HL-60/S4 (cell line): Measurements from ENCODE around the gene ABCC8.

Experiments used
- in situ Hi-C: fragments of 300-500 bp; cut with MboI; formaldehyde crosslinking; loops from 2 replicates; pipeline ENCODE4 v1.14.3; 2022; ENCODE audit warnings: low sequenced_read_pairs

The ABCC8 gene

GRCh38 chr11:17389957-17390649 is 86.5 kb downstream of the ABCC8 start:
- in situ Hi-C loops = loop anchor here (10.0 kb wide), 1 partner anchor 105 kb away; no protein-coding TSS in a partner anchor

DNA sequence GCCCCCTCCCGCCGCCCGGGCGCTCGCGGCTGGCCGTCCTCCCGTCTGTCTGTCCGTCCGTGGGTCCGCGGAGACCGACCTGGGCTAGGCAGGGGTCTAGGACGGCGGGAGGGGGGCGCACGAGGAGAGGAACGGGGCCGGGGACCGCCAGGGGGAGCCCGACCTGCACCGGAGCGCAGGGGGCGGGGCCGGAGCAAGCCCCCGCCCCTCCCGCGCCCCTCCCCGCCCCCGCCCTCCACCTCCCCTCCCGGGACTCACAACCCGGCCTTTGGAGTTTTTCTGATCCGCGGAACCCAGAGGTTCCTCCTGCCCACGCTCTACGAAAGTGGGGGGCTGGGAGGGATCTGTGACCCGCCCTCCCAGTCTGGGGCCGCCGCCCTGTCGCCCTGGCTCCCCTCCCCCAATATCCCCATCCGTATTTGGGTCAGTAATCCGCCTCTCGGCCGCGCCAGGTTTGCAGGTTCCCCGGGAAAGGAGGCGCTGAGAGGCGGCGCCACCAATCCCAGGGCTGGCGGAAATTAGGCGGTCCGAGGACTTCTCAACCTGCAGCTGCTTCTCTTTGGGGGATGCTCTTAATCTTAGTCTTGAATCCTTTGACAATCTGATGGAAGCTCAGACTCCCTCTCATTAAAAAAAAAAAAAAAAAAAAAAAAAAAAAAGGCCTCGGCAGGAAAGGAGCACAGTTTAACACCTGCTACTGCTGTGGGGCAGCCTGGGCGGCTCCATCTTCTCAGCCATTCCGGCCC is 87.3 kb downstream of the ABCC8 start:
- in situ Hi-C loops = no loop called here

GRCh38 chr11:17388609-17389210 is 87.9 kb downstream of the ABCC8 start, which contains the start of gene KCNJ11:
Gene KCNJ11 (minus strand): TSS chr11:17388659. CDS start chr11:17388091, 568 bp downstream.
- in situ Hi-C loops = no loop called here

GRCh38 chr11:17387811-17388210 is 88.8 kb downstream of the ABCC8 start:
- in situ Hi-C loops = no loop called here

- in situ Hi-C loops = no loop called here
Measured at GRCh38 chr11:17387254-17387653, 89.4 kb downstream of the ABCC8 start.

GRCh38 chr11:17386331-17387084 is 90.1 kb downstream of the ABCC8 start:
- in situ Hi-C loops = no loop called here

DNA sequence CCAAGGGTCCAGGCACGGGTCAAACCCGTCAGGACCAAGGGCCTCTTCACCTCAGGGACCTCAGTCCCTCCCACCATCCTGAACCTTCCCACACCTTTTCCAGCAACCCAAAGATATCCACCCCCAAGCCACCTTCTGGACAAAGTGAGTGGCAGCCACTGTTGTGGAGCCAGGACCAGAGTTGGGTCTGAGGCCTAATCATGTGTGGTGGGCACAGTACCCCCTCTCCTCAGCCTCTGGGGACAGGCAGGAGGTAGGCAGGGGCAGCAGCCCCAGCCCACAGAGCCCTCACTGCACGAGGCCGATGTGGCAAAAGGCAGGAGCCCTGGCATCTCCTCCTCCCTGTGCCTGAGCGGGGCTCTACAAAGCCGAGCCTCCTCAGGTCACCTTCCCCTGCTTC is 90.7 kb downstream of the ABCC8 start:
- in situ Hi-C loops = no loop called here

DNA sequence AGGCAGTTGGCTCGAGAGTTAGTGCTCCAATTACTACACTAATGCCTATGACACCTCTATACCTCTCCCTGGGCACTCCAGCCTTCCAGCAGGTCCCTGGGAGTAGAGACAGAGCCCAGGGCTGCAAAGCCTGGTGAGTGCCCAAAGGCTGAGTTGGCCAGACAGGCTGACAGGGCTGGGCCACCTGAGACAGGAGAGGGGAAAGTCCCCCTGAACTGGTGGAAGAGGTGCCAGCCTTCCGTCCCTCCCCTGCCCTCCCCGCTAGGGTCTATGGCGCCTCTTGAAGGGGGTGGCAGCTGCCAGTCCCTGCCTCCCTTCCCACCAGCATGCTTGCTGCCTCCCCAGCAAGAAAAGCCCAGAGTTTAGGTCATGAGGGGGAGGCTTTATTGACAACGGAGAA is 91.2 kb downstream of the ABCC8 start:
- in situ Hi-C loops = no loop called here

DNA sequence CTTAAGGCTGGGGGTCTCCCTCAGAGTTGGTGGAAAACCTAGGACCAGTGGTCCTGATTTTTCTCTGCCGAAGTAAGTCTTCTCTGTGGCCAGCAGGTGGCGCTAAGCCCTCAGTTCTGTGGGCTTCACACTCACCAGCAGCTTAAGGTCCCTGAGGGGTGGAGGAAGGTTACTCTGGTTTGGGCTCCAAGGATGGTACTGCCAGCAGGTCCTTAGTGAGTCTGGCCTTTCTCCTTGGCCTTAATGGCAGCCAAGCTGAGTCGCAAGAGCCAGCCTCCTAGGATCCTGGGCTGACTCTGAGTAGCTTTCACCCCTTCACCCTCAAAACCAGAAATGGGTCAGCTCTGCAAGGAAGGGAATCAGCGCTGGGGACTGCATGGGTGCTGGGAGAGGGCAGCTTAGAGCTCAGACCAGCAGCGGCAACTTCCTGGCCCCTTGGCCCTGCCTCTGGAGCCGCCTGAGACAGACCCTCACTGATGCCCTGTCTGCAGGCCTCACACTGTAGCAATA is 92.6 kb downstream of the ABCC8 start:
- in situ Hi-C loops = no loop called here

DNA sequence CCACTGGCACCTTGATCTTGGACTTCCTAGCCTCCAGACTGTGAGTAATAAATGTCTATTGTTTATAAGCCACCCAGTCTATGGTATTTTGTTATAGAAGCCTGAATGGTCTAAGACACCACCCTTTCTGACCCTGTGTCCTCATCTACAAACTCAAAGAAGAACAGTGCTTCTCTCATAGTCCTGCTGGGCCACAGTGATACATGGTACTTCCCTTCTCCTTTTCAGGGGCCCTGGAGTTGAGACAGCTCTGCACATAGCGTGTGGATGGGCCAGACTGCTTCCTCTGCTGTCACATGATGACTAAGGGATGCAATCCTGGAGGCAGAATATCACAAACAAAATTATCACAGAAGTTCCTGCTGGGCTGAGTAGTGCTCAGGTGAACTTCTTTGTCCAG is 93.2 kb downstream of the ABCC8 start:
- in situ Hi-C loops = no loop called here

DNA sequence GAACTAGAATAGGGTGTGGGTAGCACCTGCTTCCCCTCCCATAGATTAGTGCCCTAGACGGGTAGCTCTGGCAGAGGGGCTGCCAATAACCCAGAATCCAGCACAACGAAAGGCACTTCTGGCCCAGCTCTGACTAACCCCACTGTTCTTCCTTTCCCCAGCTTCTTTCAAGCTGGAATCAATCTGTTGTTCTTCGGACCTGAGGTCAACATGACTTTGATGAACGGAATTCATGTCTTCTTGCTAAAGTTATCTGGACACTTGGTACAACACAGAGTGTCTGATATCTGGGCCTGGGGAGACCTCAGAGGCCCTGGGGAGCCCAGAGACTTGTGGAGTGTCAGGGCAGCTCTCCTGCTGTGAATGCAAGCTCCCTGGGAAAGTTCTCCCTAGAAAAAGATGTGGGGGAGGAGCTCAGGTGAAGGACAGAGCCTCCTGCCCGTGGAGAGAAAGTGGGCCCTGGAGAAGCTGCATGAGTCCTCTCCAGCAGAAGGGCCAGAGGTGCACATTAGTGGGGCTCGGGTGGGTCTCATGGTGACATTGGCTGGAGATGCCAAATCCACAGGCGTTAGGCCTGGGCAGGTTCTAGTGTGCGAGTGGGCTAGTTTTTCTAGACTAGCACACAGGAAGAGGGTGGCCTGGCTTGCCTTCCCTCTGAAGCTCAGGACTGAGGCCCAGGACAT is 94.5 kb downstream of the ABCC8 start:
- in situ Hi-C loops = no loop called here

GRCh38 chr11:17381156-17381555 is 95.5 kb downstream of the ABCC8 start:
- in situ Hi-C loops = no loop called here

- in situ Hi-C loops = no loop called here
Measured at GRCh38 chr11:17379383-17380180, 97.1 kb downstream of the ABCC8 start.

GRCh38 chr11:17378655-17379054 is 98.0 kb downstream of the ABCC8 start:
- in situ Hi-C loops = no loop called here

DNA sequence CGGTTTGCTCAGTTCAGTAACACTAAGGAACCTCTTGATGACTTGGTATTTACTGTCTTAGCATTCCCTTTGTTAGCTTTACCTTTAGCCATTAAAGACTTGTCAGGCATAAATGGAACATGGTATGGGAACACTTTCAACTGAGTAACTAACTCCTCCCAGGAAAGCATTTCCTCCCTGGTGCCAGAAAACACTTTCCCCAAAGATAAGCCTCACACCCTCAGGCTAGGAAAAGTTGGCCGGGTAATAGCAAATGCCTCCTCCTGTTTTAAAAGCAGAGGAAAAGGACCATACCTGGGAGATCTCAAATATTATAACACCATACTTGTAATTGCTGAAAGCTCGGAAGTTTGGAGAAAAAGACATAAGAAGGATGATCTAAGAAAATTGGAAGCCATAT is 100.2 kb downstream of the ABCC8 start:
- in situ Hi-C loops = no loop called here

GRCh38 chr11:17375547-17375946 is 101.1 kb downstream of the ABCC8 start:
- in situ Hi-C loops = no loop called here

DNA sequence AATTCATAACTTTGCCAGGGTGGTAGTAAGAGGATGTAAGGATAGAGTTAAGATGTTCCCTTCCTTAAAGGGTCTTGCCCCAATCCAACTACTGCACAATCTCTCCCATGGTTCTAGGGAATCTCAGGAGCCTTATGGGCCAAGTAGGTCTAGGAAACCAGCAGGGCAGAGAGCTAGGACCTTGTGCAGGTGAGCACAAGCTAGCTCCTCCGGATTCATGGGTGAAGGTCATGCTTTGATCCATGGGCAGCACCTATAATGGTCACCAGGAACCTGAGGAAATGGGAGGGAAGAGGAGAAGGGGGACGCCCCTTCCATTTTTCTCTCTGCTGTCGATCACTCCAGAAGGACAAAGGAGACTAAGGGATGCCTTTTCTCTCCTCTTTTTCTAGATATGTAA is 105.0 kb downstream of the ABCC8 start:
- in situ Hi-C loops = no loop called here

- in situ Hi-C loops = no loop called here
Measured at GRCh38 chr11:17369684-17370243, 106.9 kb downstream of the ABCC8 start.

- in situ Hi-C loops = no loop called here
Measured at GRCh38 chr11:17369094-17369493, 107.6 kb downstream of the ABCC8 start.
